Stimulated activated naive CD8-positive, alpha-beta T cell treated with anti-CD3 and anti-CD28 coated beads, Interleukin-15, Interleukin-2, amounts not matched to agents 100 U/mL and 50 U/mL, for 24 hours (primary cell): Measurements from ENCODE around the gene PLCB1.

Experiments used
- ATAC-seq: fragments of 150-1000 bp; cut with Tn5 transposase; one replicate; pipeline ENCODE4 v1.10.0; 2021
- DNase-seq: peaks from one replicate; pipeline ENCODE4 v3.0.0; 2021

Gene PLCB1

GRCh38 chr20:8212286-8212685, 80.2 kb downstream of the PLCB1 start:
- ATAC-seq (no peak), DNase-seq (no peak)

- DNase-seq: no peak
- ATAC-seq: no peak
Observed at GRCh38 chr20:8213270-8213669, 81.2 kb downstream of the PLCB1 start.

- ATAC-seq (peak; percentile 57), DNase-seq (peak; percentile 6)
Observed at GRCh38 chr20:8213831-8214587, 81.9 kb downstream of the PLCB1 start.

DNA sequence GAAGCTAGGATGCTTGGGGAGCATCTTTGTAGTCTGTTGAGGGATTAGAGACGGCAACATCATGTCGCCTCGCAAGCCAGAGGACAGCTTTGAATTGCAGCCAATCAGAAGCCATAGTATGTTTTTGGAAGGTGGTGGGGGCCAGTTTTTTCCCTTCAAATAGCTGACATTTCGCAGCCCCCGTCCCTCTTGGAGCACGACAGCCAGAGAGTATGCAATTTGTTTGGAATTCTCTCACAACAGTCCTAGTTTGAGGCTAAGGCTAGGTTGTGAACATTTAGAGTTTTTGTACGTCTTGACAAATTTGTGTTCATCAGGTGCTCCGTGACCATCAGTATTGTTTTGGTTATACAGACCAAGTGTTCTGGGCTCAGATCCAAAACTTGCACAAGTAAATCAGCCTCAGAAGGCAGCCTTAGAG, 83.3 kb downstream of the PLCB1 start:
- ATAC-seq (no peak), DNase-seq (no peak)

GRCh38 chr20:8216375-8217200, 84.5 kb downstream of the PLCB1 start:
- DNase-seq (peak; percentile 7), ATAC-seq (peak; percentile 77)

DNA sequence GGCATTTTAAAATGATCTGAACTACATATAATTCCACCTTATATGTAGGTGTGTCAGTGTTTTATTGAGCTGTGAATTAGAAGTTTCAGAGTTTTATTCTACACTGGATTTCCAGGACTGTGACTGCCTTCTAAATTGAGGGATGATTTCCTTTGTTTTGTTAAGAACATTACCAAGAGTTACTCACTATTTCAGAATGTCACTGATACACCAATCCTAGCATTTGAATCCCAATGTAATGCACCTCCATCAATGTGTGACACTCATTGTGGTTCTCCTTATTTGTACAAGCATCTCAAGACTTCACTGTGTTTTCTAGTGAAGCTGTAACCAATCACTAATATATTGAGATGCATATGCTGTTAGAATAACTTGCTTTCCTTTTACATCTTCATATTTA, 86.8 kb downstream of the PLCB1 start:
- ATAC-seq: no peak
- DNase-seq: no peak

- no peak for ATAC-seq
Observed at GRCh38 chr20:8219403-8219802, 87.3 kb downstream of the PLCB1 start.

DNA sequence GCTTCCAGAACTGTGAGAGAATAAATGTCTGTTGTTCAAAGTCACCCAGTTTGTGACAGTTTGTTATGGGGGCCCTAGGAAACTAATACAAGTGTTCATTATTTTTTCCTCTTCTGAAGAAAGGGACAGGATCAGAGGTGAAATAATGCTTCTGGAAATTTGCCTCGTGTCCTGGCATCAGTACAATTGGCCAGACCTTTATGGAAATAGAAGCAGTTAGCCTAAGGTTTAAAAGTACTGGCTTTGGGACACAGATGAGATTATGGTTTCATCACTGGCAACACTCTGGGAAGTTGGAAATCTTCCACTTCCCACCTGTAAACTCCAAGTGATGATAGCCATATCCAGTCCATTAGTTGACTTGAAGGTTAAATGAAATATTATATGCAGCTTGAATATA, 88.7 kb downstream of the PLCB1 start:
- DNase-seq: no peak
- ATAC-seq: no peak

More at GRCh38 chr20:8219403-8219802, 87.3 kb downstream of the PLCB1 start:
- DNase-seq: no peak

DNA sequence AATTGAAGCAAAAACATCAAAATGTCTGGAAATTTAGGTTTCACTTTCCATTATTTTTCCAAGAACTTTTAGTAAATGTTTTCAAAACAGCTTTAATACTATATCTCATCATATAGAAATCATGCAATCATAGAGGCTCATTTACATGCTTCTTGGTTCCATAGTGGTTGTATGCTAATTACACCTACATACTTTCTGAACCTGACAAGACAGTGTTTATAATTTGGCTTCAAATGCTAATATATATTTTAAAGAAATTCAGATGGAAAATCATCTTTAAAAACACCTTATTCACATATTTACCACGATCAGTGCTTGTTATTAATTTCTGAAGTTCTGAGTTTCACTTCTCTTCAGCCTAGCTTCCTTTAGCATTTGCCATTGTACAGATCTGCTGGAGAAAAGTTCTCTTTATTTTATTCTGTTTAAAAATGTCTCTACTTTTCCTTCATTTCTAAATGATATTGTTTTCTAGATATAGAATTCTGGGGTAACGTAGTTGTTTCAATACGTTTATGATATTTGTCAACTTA, 89.9 kb downstream of the PLCB1 start:
- ATAC-seq: no peak

GRCh38 chr20:8223091-8223870, 91.2 kb downstream of the PLCB1 start:
- no peak for ATAC-seq
- DNase-seq: no peak

More for the DNA sequence above, 89.9 kb downstream of the PLCB1 start:
- DNase-seq: no peak

- DNase-seq (no peak), ATAC-seq (no peak)
Observed at GRCh38 chr20:8225658-8226057, 93.6 kb downstream of the PLCB1 start.

DNA sequence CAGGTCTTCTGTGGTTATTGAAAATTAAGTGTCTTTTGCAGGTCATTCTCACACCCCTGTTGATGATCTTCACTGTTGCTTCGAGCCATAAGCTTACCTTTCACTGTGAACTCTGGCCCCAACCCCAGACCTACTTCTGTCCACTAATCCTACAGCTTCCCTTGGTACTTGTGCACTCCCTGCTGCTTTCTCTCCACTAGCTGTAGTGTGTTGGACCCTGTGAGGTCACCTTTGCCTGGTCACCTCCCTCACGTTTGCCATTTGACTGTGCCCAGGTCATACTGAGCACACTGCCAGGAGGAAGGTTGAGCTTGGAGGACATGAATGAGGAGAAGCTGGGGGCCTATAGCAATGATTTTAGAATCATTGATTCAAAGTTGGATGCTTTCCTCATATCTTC, 94.0 kb downstream of the PLCB1 start:
- no peak for ATAC-seq
- DNase-seq: no peak

GRCh38 chr20:8227293-8227692, 95.2 kb downstream of the PLCB1 start:
- DNase-seq: no peak
- ATAC-seq: no peak

- no peak for DNase-seq
- ATAC-seq: no peak
Observed at GRCh38 chr20:8228315-8228714, 96.2 kb downstream of the PLCB1 start.

DNA sequence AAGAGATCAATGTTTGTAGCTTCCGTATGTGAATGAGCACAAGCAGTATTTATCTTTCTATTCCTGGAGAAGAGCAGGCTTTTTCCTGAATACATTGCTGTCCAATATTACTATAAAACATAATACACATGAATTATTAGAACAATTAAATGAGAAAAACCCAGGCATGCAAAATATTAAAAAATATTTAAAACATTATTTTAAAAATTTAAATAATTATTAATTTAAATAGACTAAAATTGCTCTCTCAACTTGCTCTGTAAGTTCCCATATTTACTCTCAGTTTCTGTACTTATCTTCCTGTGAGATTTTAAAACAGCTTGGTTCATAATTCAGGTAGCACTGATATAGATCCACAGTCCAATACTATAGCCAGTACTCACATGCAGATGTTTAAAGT, 97.0 kb downstream of the PLCB1 start:
- DNase-seq (no peak), ATAC-seq (no peak)

DNA sequence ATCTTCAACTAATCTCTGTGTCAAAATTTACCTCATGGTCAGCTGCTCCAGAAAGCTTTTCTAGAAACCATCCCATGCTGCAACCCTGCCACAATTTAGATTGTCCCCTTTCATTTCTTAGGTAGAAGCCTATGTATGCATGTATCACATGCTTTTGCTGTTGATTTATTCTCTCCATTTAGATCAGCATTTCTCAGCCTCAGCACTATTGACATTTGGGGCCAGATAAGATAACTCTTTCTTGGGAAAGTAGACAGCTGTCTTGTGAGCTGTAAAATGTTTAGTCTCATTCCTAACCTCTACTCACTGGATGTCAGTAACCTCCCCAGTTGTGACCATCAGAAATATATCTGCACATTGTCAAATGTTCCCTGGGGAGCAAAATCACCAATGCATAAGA, 99.0 kb downstream of the PLCB1 start:
- no peak for ATAC-seq
- DNase-seq: no peak

GRCh38 chr20:8232332-8232731, 100.3 kb downstream of the PLCB1 start:
- ATAC-seq: no peak
- DNase-seq: no peak

DNA sequence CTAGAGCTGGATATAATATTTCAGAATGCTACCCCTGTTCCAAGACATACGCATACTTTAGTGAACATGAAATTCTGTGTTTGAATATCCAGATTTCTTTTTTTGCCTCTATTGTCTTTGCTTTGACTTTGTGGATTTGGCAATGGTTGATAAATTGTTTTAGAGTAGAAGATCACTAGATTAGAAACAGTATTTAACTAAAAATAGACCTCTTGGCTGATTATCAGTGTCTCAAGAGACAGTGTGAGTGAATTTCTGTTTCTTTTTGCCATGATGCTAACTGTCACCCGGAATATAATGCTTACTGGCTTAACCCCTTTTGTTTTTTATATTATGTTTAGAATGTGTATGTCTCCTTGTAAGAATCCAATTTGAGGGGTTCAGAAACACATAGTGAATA, 102.5 kb downstream of the PLCB1 start:
- ATAC-seq (no peak), DNase-seq (no peak)

DNA sequence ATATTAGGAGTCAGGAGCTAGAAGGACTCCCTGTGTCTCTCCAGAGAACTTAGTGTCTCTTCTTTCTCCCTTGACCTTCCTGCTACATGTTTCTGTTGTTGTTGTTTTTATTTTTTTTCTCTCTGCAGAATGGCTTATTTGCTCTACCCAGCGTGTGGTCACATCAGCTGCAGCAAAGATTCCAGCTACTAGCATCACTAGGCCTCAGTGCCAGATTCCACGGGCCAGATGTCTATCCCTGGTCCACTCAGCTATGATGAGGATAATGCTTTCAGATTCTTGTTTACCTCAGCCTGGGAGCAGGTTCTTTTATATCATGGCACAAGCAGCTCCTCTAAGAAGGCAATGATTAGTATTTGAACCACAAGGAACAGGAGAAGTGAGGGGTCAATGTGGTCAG, 110.0 kb downstream of the PLCB1 start:
- ATAC-seq: no peak
- DNase-seq: no peak

GRCh38 chr20:8242827-8243724, 111.0 kb downstream of the PLCB1 start:
- no peak for DNase-seq
- ATAC-seq: no peak

GRCh38 chr20:8244637-8245036, 112.6 kb downstream of the PLCB1 start:
- ATAC-seq (no peak), DNase-seq (no peak)
